Measurements from ENCODE around the gene SOCS2.

The SOCS2 gene

GRCh38 chr12:93568091-93568490 lies 4.4 kb upstream of the SOCS2 start:
- no peak for DNase-seq

- no peak for DNase-seq
Observed at GRCh38 chr12:93569301-93569655, 3.2 kb upstream of the SOCS2 start.

- DNase-seq, result no peak
Observed at GRCh38 chr12:93569656-93570551, 2.6 kb upstream of the SOCS2 start.

- DNase-seq, result peak; percentile 34
Observed at GRCh38 chr12:93570552-93571364, 1.7 kb upstream of the SOCS2 start.

- DNase-seq, result no peak
Observed at GRCh38 chr12:93571365-93571924, 1.0 kb upstream of the SOCS2 start.

GRCh38 chr12:93572712-93573551 lies 457 bp downstream of the SOCS2 start:
- no peak for DNase-seq

- DNase-seq, result no peak
Observed at GRCh38 chr12:93573552-93574223, 1.2 kb downstream of the SOCS2 start.

- DNase-seq, result no peak
Observed at GRCh38 chr12:93577222-93577621, 4.7 kb downstream of the SOCS2 start.

GRCh38 chr12:93578221-93578620 lies 5.7 kb downstream of the SOCS2 start:
- DNase-seq, result no peak

- no peak for DNase-seq
Observed at GRCh38 chr12:93580682-93581081, 8.2 kb downstream of the SOCS2 start.

GRCh38 chr12:93581370-93581769 lies 8.9 kb downstream of the SOCS2 start:
- no peak for DNase-seq

- DNase-seq, result no peak
Observed at GRCh38 chr12:93582351-93582750, 9.9 kb downstream of the SOCS2 start.

- no peak for DNase-seq
Observed at GRCh38 chr12:93583627-93584392, 11.3 kb downstream of the SOCS2 start.

GRCh38 chr12:93585247-93585646 lies 12.8 kb downstream of the SOCS2 start:
- DNase-seq, result no peak

- no peak for DNase-seq
Observed at GRCh38 chr12:93587611-93588010, 15.1 kb downstream of the SOCS2 start.

GRCh38 chr12:93589081-93589480 lies 16.6 kb downstream of the SOCS2 start:
- no peak for DNase-seq

- no peak for DNase-seq
Observed at GRCh38 chr12:93591137-93591868, 18.8 kb downstream of the SOCS2 start.

GRCh38 chr12:93592641-93593406 lies 20.3 kb downstream of the SOCS2 start:
- DNase-seq, result no peak

- no peak for DNase-seq
Observed at GRCh38 chr12:93593843-93594242, 21.4 kb downstream of the SOCS2 start.

- no peak for DNase-seq
Observed at GRCh38 chr12:93594766-93595311, 22.4 kb downstream of the SOCS2 start.

All from SHP77 treated with DMSO at 0.1 percent for 48 hours (cell line).